WI38 (cell line): ENCODE measurements around the gene TUBAL3.

ENCODE experiments used
- H3K4me3 ChIP-seq: 2 replicates; pipeline ENCODE4 v1.5.1; 2011; ENCODE audit warnings: low read depth, mild to moderate bottlenecking, control low read depth, low read length
- TF ChIP-seq, protein P1 (sequence below): IDR thresholded peaks from 2 replicates; pipeline ENCODE4 v1.5.1; 2012; ENCODE audit warnings: low read depth, mild to moderate bottlenecking, control low read depth, low read length

The TUBAL3 gene

DNA sequence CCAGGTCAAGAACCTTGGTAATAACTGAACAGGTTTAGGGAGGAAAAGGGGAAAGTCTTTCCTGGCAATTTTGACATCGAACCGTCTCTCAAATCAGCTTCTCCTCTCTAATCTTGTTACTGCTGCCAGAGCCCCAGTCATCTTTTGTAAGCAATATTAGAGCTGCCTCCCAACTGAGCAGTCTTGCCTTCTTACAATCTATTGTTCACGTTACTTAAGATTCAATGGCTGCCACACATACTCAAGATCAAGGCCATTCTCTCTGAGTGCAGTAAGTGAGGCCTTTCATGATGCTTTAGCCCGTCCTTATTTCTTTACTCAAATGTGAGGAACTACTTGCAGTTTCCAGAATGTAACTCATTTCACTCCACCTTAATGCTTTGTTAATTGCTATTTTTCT lies 20.1 kb upstream of the TUBAL3 start:
- TF ChIP-seq, protein P1, sequence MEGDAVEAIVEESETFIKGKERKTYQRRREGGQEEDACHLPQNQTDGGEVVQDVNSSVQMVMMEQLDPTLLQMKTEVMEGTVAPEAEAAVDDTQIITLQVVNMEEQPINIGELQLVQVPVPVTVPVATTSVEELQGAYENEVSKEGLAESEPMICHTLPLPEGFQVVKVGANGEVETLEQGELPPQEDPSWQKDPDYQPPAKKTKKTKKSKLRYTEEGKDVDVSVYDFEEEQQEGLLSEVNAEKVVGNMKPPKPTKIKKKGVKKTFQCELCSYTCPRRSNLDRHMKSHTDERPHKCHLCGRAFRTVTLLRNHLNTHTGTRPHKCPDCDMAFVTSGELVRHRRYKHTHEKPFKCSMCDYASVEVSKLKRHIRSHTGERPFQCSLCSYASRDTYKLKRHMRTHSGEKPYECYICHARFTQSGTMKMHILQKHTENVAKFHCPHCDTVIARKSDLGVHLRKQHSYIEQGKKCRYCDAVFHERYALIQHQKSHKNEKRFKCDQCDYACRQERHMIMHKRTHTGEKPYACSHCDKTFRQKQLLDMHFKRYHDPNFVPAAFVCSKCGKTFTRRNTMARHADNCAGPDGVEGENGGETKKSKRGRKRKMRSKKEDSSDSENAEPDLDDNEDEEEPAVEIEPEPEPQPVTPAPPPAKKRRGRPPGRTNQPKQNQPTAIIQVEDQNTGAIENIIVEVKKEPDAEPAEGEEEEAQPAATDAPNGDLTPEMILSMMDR, result no peak

DNA sequence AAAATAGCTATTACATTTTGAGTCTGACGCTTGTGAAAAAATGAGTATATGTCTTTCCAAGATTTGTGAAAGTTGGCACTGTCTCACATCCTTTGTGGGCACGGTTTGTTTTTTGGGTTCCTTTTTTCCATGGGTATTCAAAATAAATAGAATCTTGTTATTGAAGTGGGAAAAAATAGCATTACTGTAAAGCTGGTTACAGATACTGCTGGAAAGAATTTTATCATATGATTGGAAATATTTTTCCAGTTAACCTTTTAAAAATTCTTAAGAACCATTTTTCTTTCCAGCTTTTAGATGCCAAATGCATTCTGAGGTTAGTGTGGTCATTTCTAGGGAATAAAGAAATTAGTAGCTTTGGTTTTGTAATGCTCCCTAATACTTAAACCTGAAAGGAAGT lies 19.1 kb upstream of the TUBAL3 start:
- TF ChIP-seq, protein P1, result no peak
- H3K4me3 ChIP-seq, result no peak overlapping the region

More for the DNA sequence above, 20.1 kb upstream of the TUBAL3 start:
- H3K4me3 ChIP-seq, result no peak overlapping the region

DNA sequence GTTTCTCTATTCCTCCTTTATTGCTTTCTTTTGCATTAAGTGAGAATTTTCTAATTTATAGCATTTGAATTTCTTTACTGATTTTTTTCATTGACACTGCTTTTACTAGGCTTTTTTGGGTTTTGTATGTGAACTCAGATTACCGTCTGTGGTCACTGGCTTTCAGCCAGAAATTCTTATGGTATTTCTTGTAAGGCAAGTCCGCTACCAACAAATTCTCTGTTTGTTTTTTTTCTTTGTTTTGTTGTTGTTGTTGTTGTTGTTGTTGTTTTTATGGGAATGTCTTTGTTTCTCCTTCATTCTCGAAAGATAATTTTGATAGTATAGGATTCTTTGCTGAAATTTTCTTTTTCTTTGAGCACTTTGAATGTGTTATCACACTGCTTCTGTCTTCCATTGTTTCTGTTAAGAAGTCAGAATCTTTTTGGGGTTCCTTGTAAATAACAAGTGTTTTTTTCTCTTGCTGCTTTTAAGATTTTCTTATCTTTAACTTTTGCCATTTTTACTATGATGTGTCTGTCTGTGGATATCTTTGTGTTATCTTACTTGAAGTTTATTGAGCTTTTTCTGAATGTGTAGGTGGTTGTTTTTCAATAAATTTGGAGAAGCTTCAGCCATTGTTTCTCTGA lies 15.0 kb upstream of the TUBAL3 start:
- no peak overlapping the region for H3K4me3 ChIP-seq
- TF ChIP-seq, protein P1, result no peak

DNA sequence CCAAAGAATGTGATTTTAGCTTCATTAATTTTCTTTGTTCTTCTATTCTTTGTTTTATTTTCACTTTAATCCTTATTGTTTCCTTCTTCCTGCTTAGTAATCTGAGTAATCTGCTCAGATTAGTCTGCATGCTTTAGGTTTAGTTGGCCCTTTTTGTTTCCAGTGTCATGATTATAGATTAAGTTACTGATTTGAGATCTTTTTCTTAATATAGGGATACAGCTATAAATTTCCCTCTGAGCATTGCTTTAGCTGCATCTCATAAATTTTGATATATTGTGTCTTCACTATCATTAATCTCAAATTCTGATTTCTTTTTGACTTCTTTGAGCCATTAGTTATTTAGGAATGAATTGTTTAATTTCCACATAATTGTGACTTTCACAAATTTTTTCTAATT lies 14.0 kb upstream of the TUBAL3 start:
- H3K4me3 ChIP-seq, result no peak overlapping the region
- TF ChIP-seq, protein P1, result no peak

DNA sequence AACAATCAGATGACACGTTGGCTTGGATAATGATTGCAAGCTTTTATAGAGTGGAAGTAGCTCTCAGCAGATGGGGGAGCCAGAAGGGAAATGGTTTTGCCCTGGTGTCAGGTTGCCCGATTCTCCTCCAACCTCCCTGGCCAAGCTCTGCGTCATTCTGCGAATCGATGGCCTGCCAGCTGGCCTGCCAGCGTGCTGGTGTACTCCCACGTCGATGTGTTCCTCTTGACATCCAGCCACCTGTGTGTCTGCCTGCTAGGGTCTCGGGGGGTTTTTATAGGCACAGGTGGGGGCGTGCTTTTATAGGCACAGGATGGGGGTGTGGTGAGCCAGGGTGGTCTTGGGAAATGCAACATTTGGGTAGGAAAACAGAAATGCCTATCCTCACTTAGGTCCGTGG lies 12.4 kb upstream of the TUBAL3 start:
- TF ChIP-seq, protein P1, result no peak
- H3K4me3 ChIP-seq, result no peak overlapping the region

DNA sequence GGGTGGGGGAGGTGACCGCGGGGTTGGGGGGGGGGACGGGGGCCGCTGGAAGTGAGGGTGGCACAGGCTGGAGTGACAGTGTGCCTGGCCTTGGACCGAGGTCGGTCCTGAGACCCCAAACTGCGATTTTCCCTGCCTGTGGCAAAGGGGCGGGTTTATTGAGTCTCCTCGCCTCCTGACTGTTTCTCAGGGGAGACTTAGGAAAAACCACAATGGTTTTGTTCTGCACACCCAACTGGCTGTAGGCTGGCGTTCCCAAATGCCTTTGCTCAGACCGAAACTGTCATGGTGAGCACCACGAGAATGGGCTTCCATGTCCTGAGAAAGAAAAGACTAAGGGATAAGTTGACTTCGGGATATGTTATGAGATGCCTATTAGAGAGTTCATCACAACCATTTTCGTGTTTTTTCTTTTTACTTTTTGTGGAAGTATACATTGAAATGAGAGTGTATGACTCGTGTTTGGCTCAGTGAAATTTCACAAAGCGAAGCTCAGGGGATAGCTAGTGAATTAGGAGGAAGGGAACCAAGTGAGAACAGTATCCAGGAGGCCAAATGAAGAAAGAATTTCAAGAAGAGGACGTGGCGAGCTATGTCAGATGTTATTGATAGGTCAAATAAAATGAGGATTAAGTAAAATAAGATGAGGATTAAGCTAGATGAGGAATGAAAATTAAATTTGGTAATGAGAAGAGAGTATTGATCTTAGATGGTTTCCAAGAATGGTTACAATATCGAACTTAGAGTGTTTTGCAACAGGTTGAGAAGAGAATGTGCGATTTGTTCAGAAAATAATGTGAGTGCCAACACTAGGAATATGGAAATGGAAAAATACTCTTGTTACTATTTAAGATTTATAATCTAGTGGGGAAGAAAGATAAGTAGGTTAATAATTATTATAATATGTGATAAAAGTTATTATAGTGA lies 8.6 kb upstream of the TUBAL3 start:
- TF ChIP-seq, protein P1, result no peak
- peak overlapping the region; percentile 71 for H3K4me3 ChIP-seq
